ENCODE results near the gene TMEM106C.
"Not testable (repeated sequence)": the region's sequence is repeated elsewhere in the genome, so short reads cannot be mapped to it uniquely, and the experiment has no call there.

Gene TMEM106C

GRCh38 chr12:47949441-47950341 is 13.7 kb upstream of the TMEM106C start:
- DNase-seq, result peak in 4 of 5 experiments; percentile 15 to 46 (median 29)

- no peak for DNase-seq
Measured at GRCh38 chr12:47950856-47951468, 12.4 kb upstream of the TMEM106C start.

GRCh38 chr12:47954058-47954457 is 9.3 kb upstream of the TMEM106C start:
- DNase-seq, result no peak

- DNase-seq, result no peak
Measured at GRCh38 chr12:47954467-47955045, 8.8 kb upstream of the TMEM106C start.

GRCh38 chr12:47955059-47955458 is 8.3 kb upstream of the TMEM106C start:
- DNase-seq, result no peak

GRCh38 chr12:47957671-47958070 is 5.7 kb upstream of the TMEM106C start:
- not testable (repeated sequence) for DNase-seq

- DNase-seq, result no peak
Measured at GRCh38 chr12:47962198-47962597, 1.2 kb upstream of the TMEM106C start.

- peak in 1 of 5 experiments; percentile 19 for DNase-seq
Measured at GRCh38 chr12:47964106-47964728, 821 bp downstream of the TMEM106C start.

GRCh38 chr12:47965581-47965980 is 2.2 kb downstream of the TMEM106C start:
- no peak for DNase-seq

GRCh38 chr12:47967461-47968321 is 4.3 kb downstream of the TMEM106C start:
- no peak for DNase-seq

GRCh38 chr12:47969845-47970244 is 6.4 kb downstream of the TMEM106C start:
- no peak for DNase-seq

GRCh38 chr12:47970843-47971242 is 7.4 kb downstream of the TMEM106C start:
- no peak for DNase-seq

- no peak for DNase-seq
Measured at GRCh38 chr12:47972895-47973294, 9.5 kb downstream of the TMEM106C start.

GRCh38 chr12:47973870-47974269 is 10.5 kb downstream of the TMEM106C start:
- DNase-seq, result no peak

- no peak for DNase-seq
Measured at GRCh38 chr12:47975036-47975620, 11.7 kb downstream of the TMEM106C start.

- DNase-seq, result no peak
Measured at GRCh38 chr12:47975816-47976215, 12.4 kb downstream of the TMEM106C start.

- DNase-seq, result no peak
Measured at GRCh38 chr12:47977046-47977771, 13.8 kb downstream of the TMEM106C start.

GRCh38 chr12:47977772-47978597 is 14.6 kb downstream of the TMEM106C start:
- no peak for DNase-seq

GRCh38 chr12:47978598-47978873 is 15.1 kb downstream of the TMEM106C start:
- no peak for DNase-seq

GRCh38 chr12:47979166-47979565 is 15.8 kb downstream of the TMEM106C start:
- no peak for DNase-seq

All from T-helper 2 cell (primary cell).